ENCODE measurements around the gene NUP214.

NUP214 gene

DNA sequence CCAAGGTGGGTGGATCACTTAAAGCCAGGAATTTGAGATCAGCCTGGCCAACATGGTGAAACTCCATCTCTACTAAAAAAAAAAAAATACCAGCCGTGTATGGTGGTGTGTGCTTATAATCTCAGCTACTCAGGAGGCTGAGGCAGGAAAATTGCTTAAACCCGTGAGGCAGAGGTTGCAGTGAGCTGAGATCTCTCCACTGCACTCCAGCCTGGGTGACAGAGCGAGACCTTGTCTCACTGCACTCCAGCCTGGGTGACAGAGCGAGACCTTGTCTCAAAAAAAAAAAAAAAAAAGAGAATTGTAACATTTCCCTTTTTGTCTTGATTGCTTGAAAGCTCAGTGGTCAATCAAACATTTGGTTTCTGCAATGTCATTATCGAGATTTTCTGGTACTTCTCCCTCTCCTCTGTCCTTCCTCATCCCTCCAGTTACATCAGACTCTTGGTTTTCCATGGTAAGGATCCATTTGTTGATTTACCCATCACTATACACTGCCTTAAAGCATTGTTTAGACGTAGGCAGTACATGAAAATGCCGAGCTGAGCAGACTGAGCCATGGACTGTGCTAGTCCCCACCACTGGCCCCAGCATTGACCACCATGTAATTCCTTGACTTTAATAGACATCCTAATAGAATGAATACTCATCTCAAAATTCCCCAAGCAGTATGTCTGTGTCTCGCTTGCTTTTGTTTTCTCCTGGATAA lies 40.6 kb upstream of the NUP214 start:
- DNase-seq (ENCODE audit: low read depth), result no peak
- TF ChIP-seq, protein P1, sequence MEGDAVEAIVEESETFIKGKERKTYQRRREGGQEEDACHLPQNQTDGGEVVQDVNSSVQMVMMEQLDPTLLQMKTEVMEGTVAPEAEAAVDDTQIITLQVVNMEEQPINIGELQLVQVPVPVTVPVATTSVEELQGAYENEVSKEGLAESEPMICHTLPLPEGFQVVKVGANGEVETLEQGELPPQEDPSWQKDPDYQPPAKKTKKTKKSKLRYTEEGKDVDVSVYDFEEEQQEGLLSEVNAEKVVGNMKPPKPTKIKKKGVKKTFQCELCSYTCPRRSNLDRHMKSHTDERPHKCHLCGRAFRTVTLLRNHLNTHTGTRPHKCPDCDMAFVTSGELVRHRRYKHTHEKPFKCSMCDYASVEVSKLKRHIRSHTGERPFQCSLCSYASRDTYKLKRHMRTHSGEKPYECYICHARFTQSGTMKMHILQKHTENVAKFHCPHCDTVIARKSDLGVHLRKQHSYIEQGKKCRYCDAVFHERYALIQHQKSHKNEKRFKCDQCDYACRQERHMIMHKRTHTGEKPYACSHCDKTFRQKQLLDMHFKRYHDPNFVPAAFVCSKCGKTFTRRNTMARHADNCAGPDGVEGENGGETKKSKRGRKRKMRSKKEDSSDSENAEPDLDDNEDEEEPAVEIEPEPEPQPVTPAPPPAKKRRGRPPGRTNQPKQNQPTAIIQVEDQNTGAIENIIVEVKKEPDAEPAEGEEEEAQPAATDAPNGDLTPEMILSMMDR (IDR thresholded peaks at IDR 0.05; ENCODE audit: insufficient read depth, low read depth, low read length, missing control alignments), result no peak

GRCh38 chr9:131085370-131086122 lies 39.8 kb upstream of the NUP214 start:
- no peak overlapping the region for H3K4me3 ChIP-seq (ENCODE audit: low read length)
- no peak for DNase-seq (ENCODE audit: low read depth)
- TF ChIP-seq, protein P1 (IDR thresholded peaks at IDR 0.05; ENCODE audit: insufficient read depth, low read depth, low read length, missing control alignments), result no peak

More for the DNA sequence above, 40.6 kb upstream of the NUP214 start:
- H3K4me3 ChIP-seq (ENCODE audit: low read length), result no peak overlapping the region

DNA sequence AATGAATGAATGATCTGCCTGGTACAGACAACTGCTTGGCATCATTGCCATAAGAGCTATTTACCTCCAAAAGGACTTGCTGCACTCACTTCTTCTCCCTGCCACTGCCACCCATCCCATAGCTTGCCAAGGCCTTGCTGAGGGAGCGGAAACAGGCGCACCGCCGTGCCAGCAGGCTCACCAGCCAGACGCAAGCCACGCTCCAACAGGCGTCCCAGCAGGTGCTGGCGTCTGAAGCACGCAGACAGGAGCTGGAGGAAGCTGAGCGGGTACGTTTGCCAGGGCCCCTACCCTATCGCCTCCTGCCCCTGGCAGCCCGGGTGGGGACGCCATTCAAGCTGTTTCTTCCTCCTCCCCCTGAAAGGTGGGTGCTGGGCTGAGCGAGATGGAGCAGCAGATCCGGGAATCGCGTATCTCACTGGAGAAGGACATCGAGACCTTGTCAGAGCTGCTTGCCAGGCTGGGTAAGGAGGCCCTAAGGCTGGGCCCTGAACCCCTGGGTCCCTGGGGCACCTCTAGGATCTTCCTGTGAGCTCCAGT lies 38.0 kb upstream of the NUP214 start:
- H3K4me3 ChIP-seq (ENCODE audit: low read length), result no peak overlapping the region
- DNase-seq (ENCODE audit: low read depth), result no peak
- TF ChIP-seq, protein P1 (IDR thresholded peaks at IDR 0.05; ENCODE audit: insufficient read depth, low read depth, low read length, missing control alignments), result no peak

GRCh38 chr9:131090025-131090787 lies 35.2 kb upstream of the NUP214 start:
- DNase-seq (ENCODE audit: low read depth), result no peak
- H3K4me3 ChIP-seq (ENCODE audit: low read length), result no peak overlapping the region
- TF ChIP-seq, protein P1 (IDR thresholded peaks at IDR 0.05; ENCODE audit: insufficient read depth, low read depth, low read length, missing control alignments), result no peak

- no peak for DNase-seq (ENCODE audit: low read depth)
- H3K4me3 ChIP-seq (ENCODE audit: low read length), result no peak overlapping the region
- TF ChIP-seq, protein P1 (IDR thresholded peaks at IDR 0.05; ENCODE audit: insufficient read depth, low read depth, low read length, missing control alignments), result no peak
Measured at GRCh38 chr9:131091352-131091992, 33.9 kb upstream of the NUP214 start.

GRCh38 chr9:131092030-131092429 lies 33.4 kb upstream of the NUP214 start:
- TF ChIP-seq, protein P1 (IDR thresholded peaks at IDR 0.05; ENCODE audit: insufficient read depth, low read depth, low read length, missing control alignments), result no peak
- no peak for DNase-seq (ENCODE audit: low read depth)
- no peak overlapping the region for H3K4me3 ChIP-seq (ENCODE audit: low read length)
